Suppressor macrophage treated with lipopolysaccharide for 4 hours (primary cell): ENCODE data around the gene PCDH18.
"Not testable (repeated sequence)": the region's sequence is repeated elsewhere in the genome, so short reads cannot be mapped to it uniquely, and the experiment has no call there.

Source experiments
- DNase-seq: peaks from one replicate; pipeline ENCODE4 v3.0.0-alpha.2; 2020

Gene PCDH18, protein sequence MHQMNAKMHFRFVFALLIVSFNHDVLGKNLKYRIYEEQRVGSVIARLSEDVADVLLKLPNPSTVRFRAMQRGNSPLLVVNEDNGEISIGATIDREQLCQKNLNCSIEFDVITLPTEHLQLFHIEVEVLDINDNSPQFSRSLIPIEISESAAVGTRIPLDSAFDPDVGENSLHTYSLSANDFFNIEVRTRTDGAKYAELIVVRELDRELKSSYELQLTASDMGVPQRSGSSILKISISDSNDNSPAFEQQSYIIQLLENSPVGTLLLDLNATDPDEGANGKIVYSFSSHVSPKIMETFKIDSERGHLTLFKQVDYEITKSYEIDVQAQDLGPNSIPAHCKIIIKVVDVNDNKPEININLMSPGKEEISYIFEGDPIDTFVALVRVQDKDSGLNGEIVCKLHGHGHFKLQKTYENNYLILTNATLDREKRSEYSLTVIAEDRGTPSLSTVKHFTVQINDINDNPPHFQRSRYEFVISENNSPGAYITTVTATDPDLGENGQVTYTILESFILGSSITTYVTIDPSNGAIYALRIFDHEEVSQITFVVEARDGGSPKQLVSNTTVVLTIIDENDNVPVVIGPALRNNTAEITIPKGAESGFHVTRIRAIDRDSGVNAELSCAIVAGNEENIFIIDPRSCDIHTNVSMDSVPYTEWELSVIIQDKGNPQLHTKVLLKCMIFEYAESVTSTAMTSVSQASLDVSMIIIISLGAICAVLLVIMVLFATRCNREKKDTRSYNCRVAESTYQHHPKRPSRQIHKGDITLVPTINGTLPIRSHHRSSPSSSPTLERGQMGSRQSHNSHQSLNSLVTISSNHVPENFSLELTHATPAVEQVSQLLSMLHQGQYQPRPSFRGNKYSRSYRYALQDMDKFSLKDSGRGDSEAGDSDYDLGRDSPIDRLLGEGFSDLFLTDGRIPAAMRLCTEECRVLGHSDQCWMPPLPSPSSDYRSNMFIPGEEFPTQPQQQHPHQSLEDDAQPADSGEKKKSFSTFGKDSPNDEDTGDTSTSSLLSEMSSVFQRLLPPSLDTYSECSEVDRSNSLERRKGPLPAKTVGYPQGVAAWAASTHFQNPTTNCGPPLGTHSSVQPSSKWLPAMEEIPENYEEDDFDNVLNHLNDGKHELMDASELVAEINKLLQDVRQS

DNA sequence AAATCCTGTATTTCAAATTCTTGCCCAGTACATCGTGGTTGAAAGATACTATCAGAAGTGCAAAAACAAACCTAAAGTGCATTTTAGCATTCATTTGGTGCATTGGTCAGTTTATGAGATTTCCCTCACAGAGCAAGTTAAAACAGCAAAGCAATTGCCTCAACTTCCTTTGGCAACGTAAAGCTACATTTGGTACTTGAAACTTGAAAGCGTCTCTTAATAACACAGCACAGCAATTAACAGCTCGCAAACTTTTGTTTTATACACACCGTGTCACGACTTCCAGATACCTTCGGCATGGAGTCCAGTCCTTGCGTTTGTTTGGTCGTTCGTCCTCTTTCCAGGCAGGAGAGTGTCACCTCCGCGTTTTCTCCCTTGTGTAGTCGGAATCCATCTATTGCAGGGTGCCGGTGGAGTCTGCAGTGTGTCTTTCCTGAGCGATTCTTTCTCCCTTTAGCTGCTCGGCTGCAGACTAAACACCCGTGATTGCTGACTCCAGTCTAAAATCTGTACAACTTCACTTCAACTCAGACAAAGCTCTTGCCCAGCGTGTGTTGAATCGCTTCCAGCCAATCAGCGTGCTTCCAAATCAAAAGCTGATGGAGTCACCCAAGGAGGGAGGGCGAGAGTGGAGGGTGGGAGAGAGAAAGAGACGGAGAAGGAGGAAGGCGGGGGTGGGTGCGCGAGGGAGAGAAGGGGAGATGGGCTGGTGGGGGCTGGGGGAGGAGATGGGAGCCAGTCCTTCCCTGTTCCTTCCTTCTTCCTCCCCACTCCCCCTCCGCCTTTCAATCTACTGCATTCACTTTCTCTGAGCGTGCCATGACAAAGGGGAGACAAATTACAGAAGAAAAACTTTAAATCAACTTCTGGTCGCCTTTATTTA, at the start of gene PCDH18:
TSS of gene PCDH18 (minus strand) at position 509 of the 883 bp plus-strand sequence. CDS start at position 103, 406 bp downstream.
- DNase-seq, result no peak

DNA sequence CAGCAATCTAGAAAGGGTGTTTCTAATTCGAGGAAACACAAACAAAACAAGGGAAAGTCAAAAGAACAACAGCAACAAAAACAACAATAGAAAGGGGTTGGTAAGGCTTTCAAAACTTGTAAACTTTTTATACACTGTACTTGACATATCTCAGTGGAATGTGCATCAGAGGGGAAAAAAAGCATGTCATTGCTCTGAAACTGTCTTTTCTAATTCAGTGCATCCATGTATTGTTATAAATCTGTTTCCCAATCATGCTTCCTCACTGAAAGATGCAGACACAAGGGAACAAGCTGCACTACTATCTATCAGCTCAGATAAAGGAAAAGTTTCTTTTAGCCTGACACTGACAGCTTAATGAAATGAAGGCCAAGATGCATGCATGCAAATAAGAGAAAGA, 44.2 kb upstream of the PCDH18 start:
- DNase-seq, result no peak

DNA sequence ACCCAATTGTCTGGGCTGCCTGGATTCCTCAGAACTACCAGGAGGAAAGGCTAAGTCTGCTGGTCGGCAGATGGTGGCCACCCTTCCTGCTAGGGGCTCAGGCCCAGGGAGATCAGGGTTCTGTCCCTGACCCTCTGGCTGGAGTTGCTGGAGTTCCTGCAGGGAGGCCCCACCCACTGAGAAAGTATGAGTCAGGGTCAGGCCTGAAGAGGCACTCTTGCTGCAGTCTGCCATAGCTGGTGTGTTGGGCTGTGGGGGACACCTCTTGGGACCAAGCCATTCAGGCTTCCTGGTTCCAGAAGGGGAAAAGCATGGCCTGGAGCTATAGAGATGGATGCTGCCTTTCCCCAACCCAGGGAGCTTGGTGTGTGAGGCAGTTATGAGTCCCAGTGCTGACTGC, 40.4 kb upstream of the PCDH18 start:
- no peak for DNase-seq

DNA sequence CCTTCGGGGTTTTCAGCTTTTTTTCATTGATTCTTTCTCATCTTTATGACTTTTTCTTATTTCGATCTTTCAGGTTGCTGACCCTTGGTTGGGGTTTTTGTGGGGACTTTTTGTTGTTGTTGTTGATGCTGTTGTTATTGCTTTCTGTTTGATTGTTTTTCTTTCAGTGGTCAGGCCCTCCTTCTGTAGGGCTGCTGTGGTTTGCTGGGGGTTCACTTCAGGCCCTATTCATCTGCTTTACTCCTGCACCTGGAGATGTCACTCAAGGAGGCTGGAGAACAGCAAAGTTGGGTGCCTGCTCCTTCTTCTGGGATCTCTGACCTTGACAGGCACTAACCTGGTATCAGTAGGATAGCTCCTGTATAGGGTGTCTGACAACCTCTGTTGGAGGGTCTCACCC, 39.9 kb upstream of the PCDH18 start:
- DNase-seq, result no peak

DNA sequence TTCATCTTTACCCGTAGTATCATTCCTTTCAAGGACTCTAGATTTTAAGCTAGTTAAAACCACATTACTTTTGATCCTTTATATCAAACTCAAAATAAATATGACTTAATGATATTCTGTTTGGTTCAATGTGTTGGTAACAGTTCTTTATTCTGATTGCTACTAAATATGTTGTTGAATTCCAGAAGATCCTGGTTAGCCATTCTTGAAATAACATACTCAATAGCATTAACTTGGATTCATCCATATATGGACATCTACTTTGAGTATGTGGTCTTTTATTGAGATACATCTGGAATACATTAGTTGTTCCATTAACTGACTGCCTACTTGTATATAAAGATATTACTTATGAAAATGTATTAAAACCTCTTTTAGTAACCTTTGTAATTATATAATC, 27.5 kb upstream of the PCDH18 start:
- DNase-seq, result no peak

DNA sequence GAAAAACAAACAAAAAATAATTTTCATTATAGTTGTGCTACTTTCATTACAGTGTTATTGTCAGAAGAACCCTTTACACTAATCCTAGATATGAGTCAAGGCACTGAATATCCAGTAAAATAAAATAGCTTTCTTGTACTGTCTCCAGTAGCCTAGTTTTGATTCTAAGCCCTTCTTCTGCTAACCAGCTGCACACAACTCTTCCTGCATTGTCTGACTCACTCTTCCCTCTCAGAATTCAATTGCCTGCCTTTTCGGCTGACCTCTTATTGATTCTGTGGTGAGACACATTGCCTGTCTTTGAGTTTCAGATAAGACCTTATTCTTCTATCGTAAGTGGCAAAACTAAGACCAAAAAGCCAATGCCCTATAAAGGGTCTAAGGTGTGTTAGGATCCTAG, 26.7 kb upstream of the PCDH18 start:
- no peak for DNase-seq

DNA sequence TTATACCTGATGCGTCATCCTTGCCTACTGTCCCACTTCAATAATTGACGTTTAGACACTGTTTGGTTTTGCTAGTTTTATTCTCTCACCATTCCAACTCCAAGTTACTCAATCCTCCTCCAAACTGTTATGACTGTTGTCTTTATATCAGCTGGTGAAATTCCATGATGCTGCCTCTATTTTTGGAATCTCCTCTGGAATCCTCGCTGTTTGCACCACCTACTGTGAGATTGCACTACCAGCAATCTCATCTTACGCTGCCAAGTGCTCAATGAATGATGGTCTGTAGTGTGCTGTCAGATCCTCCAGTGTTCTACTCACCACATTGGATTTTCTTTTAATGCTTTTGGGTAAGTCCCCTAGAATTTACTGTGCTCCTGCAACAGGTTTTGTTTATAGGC, 13.2 kb upstream of the PCDH18 start:
- DNase-seq, result no peak

DNA sequence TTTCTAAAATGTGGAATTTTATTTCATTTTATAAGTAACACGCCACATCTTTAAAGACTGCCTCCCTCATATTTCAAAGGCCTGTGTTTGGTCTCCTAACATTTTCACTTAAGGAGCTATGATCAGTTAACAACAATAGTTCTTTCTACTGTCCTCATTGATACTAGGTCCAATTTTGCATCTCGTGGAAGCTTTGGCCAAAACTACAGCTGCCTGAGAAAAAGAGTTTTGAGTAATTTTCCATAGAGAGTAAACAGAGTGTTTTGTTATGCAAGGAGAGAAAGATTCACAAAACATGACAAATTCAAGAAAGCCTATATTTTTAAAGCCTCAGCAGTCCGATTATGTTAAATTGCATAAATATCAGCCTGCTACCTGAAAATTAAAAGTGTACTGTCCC, 11.4 kb upstream of the PCDH18 start:
- no peak for DNase-seq

DNA sequence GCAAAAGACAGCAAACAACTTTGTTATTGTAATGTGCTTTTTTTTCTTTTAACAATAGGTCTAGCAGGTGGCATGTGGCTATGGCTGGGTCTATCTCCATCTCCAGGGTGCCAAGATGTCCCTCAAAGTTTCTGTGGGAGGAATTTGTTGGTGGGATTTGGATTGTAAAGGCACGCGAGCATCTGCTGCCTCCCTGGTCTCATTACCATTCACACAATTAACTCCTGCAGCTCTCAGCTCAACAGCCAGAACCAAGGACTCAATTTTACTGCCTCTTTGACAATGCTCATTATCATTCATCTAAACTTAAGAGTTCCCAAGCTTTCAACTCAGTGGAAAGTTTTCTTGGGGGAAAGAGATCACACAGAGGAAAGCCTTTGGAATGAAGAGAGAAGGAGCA, 10.9 kb upstream of the PCDH18 start:
- DNase-seq, result no peak

DNA sequence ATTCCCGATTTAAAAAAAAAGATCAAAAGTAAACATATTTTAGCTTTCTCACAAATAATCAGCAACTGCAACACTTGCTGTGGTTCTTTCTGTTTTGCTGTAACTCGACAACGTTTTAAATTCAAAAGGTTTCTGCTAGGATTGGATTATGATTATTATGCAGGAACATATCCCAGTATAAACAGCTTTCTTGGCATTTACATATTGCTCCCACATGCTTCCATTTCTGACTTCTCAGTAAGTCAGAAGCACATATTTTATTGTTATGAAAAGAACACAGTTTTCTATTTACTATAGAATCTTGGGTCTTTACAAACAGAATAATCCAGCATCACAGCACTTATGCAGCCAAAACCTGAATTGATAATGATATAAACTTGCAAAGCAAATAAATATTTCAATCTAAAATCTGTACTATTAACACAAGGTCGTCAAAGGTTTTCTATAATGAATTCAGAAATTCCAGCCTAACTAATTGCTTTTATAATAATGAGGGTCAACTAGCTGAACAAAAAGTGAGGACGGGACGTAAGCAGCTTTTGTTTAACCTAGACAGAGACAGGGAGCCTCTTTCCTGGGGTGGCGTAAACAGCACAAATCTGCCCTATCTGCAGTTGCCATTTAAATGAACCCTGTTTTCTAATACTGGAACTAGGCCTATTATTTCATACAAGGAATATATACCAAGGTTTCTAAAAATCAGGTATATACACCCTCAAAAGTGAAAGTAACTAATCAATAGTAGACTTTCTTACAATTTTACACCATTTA, 9.8 kb upstream of the PCDH18 start:
- no peak for DNase-seq

DNA sequence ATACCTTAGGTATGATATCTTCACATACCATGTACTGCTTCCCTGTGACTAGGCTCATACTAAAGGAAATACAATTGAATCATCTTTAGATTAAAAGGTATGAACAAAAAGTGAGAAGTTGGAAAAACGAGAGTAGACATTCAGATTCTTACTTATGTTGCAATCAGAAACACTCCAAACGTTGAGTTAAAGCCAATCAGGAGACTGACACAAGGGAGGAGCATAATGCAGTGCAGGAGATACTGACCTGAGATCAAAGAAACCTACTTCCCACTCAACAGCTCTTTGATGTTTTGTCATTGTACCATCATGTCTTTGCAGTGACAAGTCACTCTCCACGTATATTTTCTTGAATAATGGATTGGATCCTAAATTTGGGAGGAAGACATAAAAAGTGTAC, 8.9 kb upstream of the PCDH18 start:
- no peak for DNase-seq

DNA sequence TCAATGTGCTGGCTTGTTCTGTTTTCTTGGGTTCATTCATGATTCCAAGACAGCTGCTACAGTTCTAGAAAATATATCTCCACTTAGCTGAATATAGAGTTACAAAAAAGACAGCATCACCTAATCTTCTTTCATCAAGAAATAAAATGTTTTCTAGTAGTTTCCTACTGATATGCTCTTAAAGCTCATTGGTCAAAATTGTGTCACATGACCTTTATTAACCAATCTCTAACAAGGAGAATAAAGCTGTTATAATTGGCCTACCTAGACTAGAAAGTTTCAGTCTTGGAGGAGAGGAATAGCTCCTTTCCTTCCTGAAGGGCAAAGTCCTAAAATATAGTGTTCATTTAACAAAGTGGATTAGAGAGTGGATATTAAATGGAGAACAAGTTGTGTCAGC, 8.1 kb upstream of the PCDH18 start:
- no peak for DNase-seq

DNA sequence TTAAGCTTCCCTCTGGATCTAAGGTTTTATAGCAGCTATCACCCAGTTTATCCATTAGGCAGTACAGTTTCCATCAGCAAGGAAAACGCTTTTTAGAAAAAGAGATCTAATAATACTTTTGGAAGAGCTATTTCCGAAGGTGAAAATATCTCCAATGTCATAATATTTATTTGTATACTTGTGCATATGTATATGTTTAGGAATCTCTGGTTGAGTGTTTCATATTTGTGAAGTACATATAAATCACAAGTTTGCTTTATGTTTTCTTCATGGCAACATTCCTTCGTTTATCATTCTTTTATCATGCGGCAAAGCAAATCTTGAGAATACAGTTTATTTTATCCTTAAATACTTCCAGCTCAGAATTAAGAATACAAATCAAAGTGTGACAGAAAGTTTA, 6.2 kb upstream of the PCDH18 start:
- DNase-seq, result no peak

DNA sequence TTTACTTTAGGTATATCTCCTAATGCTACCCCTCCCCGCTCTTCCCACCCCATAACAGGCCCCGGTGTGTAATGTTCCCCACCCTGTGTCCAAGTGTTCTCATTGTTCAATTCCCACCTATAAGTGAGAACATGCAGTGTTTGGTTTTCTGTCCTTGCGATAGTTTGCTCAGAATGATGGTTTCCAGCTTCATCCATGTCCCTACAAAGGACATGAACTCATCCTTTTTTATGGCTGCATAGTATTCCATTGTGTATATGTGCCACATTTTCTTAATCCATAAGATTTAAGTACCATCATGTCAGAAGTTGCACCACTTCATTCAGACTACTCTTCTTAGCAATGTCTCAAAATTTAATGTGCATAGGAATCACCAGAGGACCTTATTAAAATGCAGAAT, 5.5 kb upstream of the PCDH18 start:
- DNase-seq, result not testable (repeated sequence)

DNA sequence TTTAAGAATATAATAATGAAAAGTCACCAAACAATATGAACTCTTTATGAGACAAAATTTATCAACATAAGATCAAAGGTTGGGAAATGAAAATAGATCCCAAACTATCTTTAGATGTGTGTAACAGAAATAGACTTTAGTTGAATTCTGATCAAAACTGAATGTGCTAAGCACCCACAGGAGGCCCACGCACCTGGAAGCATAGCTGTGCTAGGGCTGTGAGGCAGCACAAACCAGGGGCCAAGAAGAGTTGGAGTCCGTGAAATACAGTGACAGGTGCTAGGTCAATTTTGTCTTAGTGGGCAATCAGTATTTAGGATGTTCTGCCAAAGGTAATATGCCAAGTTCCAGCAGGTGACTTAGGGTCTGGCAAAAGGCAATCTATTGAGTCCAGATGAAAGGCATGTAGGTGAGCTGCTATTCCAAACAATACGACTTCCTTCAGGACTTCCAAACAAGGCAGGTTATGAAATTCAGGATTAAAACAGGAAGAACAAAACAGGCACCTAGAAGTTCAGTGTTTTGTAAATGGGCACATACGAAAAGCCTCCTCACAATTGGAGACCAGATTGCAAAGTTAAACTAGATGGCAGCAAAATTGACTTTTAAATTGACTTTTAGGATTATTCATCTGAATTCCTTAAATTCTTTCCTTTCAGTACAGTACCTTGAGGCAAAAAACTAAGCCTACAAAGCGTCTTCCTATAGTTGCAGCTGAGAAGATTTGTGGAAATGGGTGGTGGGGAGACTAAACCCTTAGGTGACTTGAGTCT, 4.7 kb upstream of the PCDH18 start:
- DNase-seq, result no peak

DNA sequence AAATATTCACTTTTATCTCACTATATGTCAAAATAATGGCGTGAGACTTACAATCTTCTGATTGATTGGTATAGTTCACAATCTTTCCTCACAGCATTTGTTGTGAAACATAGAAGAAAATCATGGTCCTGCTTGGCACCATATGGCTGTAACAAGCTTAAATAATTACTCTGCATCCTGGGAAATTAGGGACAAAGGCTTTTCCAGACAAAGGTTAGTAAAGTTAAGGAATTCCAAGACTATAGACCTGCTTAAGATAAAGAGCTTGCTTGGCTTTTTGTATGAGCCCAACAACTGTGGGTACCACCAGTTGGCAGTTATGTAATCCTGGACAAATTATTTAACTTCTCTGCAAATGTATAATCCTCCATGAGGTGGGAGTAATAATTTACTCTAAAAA, 3.4 kb upstream of the PCDH18 start:
- no peak for DNase-seq

DNA sequence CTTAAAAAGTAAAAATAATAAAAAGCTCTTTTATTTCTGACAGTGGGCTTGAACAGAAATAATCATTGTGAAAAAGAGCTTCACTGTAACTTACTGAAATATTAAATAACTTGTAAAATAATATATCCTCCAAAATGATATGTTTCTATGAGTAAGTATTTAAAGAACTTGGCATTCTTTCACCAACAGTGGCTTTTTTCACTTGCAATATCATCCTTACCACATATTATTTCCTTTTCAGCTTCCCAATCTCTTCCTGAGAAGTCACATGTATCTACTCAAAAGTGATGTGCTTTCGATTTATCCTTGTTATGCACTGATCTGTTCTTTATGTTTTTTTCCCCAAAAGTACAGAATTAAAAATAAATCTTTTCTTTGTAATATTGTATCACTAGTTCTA, 2.2 kb upstream of the PCDH18 start:
- DNase-seq, result no peak

DNA sequence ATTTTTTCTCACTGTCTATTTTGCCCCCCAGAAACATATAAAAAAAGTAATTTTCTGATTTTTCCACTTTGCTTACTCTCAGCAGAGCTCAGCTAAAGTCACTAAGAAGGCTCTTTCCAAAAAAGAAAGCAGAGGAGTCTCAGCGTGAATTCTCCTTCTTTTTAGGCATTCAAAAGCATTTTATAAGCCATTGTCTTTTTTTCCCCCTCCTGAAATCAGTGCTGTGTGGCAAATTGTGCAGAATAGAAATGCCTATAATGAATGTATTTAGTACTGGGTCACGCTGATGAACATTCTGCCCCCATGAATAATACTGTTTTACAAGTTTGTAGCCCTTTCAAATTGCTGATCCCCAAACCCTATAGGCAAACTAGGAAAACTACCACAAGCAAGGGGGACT, 1.6 kb upstream of the PCDH18 start:
- no peak for DNase-seq

DNA sequence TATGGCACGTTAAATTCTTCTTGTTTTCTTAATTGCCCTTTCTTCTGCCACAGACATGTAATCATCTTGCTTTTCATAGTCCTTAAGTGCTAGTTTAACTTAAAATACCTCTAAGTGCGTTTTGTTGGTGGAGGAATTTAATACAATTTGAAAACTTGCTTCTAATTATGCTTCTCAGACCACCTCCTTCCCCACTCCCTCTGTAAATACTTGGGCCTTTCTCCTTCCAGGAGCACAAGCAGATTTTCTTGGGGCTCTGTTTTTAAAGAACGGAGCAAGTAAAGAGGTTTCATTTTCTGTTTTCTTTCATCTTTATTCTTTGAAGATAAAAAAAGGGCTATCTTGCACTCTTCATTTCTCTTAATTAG, 559 bp upstream of the PCDH18 start:
- no peak for DNase-seq

DNA sequence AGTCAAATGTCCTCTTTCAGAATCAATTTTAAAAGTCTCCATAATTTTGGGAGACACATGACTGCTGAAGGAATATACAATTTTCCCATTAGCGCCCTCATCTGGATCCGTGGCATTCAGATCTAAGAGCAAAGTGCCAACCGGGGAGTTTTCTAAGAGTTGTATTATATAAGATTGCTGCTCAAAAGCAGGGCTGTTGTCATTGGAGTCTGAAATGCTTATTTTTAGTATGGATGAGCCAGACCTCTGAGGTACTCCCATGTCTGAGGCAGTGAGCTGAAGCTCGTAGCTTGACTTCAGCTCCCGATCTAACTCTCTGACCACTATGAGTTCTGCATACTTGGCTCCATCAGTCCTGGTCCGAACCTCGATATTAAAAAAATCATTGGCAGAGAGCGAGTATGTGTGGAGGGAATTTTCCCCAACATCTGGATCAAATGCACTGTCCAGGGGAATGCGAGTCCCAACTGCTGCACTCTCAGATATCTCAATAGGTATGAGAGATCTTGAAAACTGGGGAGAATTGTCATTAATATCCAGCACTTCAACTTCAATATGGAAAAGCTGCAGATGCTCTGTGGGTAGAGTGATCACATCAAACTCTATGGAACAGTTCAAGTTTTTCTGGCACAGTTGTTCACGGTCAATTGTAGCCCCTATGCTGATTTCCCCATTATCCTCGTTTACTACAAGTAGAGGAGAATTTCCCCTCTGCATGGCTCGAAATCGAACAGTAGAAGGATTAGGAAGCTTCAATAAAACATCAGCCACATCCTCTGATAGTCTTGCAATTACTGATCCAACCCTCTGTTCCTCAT, 917 bp downstream of the PCDH18 start:
- DNase-seq, result no peak
